B cell (primary cell): ENCODE measurements around the gene ICAM4. TPM values are rescaled to one million over a fixed set of nuclear protein-coding genes. Genes with fewer than 3 reads are reported as not detected.
"Not testable (repeated sequence)": the region's sequence is repeated elsewhere in the genome, so short reads cannot be mapped to it uniquely, and the experiment has no call there.

Experiments
- ATAC-seq: fragments of 200-7000 bp; cut with Tn5 transposase; one replicate; pipeline ENCODE4 v1.10.0; 2021; ENCODE audit warnings: low read depth, mild to moderate bottlenecking, moderate number of reproducible peaks, moderate library complexity
- CTCF ChIA-PET: fragments of 350-600 bp; sonication (Branson Sonifier 250); formaldehyde crosslinking; loops from one replicate; lab custom pipeline; 2021; ENCODE audit warnings: antibody characterized with exemption, inconsistent platforms; lab: Charles Lee
- POLR2A ChIA-PET: fragments of 350-600 bp; sonication (Branson Sonifier 250); formaldehyde crosslinking; loops from one replicate; lab custom pipeline; 2021; ENCODE audit warnings: antibody characterized with exemption; lab: Charles Lee
- DNase-seq: peaks from one replicate; pipeline ENCODE4 v3.0.0; 2013
- H2AFZ ChIP-seq: 2 replicates; pipeline ENCODE4 v1.6.1; 2012; ENCODE audit warnings: mild to moderate bottlenecking, low read depth, low read length; ENCODE audit not compliant: insufficient read depth, poor library complexity, severe bottlenecking
- H3K27ac ChIP-seq, 2 donors: 1 replicate in 1 of 2; 2 replicates in 1 of 2; pipeline ENCODE4 v1.5.1; 2012 to 2013; ENCODE audit warnings: low read length in 2 of 2, mild to moderate bottlenecking in 2 of 2, moderate library complexity in 1 of 2
- H3K27me3 ChIP-seq, 4 experiments: fragments of 200-600 bp in 1 of 4; sonication (generic) in 1 of 4; replicated peaks in 1 of 4; 1 replicate in 2 of 4; 2 replicates in 2 of 4; pipeline versions ENCODE4 v1.6.1 to v1.7.0; 2013 to 2016; ENCODE audit warnings: low read length in 3 of 4, mild to moderate bottlenecking in 2 of 4, mixed read lengths in 1 of 4, moderate library complexity in 1 of 4; ENCODE audit not compliant: insufficient read depth in 4 of 4, control insufficient read depth in 3 of 4; ENCODE audit errors: control extremely low read depth in 1 of 4
- H3K36me3 ChIP-seq, 2 experiments: replicated peaks in 1 of 2; 1 replicate in 1 of 2; 2 replicates in 1 of 2; pipeline versions ENCODE4 v1.6.1 to v1.7.1; 2013; ENCODE audit warnings: low read length in 1 of 2; ENCODE audit not compliant: insufficient read depth in 2 of 2, control insufficient read depth in 1 of 2; ENCODE audit errors: control extremely low read depth in 1 of 2, extremely low read depth in 1 of 2
- H3K4me1 ChIP-seq, 2 donors: fragments of 200-600 bp in 1 of 2; sonication (generic) in 1 of 2; 1 replicate in 1 of 2; 2 replicates in 1 of 2; pipeline versions ENCODE4 v1.5.1 to v1.6.1; 2013 to 2017; ENCODE audit warnings: low read length in 2 of 2; ENCODE audit not compliant: control insufficient read depth in 2 of 2, insufficient read depth in 2 of 2
- H3K4me2 ChIP-seq: replicated peaks from 2 replicates; pipeline ENCODE3; 2012; ENCODE audit warnings: mild to moderate bottlenecking, low read depth, low read length; ENCODE audit not compliant: poor library complexity, severe bottlenecking
- H3K4me3 ChIP-seq, 5 experiments: fragments of 200-600 bp in 1 of 5; sonication (generic) in 1 of 5; 1 replicate in 3 of 5; 2 replicates in 2 of 5; pipeline versions ENCODE4 v1.5.1 to v1.7.0; 2011 to 2016; ENCODE audit warnings: low read length in 4 of 5, mild to moderate bottlenecking in 4 of 5, low read depth in 2 of 5, control low read depth in 1 of 5, moderate library complexity in 1 of 5; ENCODE audit not compliant: insufficient read depth in 1 of 5; ENCODE audit errors: control extremely low read depth in 1 of 5, extremely low read depth in 1 of 5
- H3K79me2 ChIP-seq: fragments of 200-600 bp; sonication (generic); one replicate; pipeline ENCODE4 v1.6.0; 2016; ENCODE audit warnings: low read length; ENCODE audit not compliant: control insufficient read depth, insufficient read depth
- H3K9ac ChIP-seq: fragments of 200-600 bp; sonication (generic); 2 replicates; pipeline ENCODE4 v1.6.1; 2017; ENCODE audit warnings: mild to moderate bottlenecking, low read length, moderate library complexity
- H3K9me3 ChIP-seq, 3 donors: one replicate each; pipeline versions ENCODE4 v1.6.1 to v1.7.1; 2013; ENCODE audit warnings: low read length in 2 of 3; ENCODE audit not compliant: control insufficient read depth in 2 of 3, insufficient read depth in 1 of 3; ENCODE audit errors: control extremely low read depth in 1 of 3
- H4K20me1 ChIP-seq: 2 replicates; pipeline ENCODE4 v1.6.0; 2012; ENCODE audit warnings: mild to moderate bottlenecking, low read length; ENCODE audit not compliant: insufficient read depth, control insufficient read depth, poor library complexity, severe bottlenecking
- H3K27ac Mint-ChIP-seq: one replicate; pipeline ENCODE4 v1.8.0; 2021; ENCODE audit warnings: mixed read lengths
- H3K27me3 Mint-ChIP-seq: one replicate; pipeline ENCODE4 v1.8.0; 2021; ENCODE audit warnings: mixed read lengths
- H3K4me1 Mint-ChIP-seq: one replicate; pipeline ENCODE4 v1.8.0; 2021; ENCODE audit warnings: mixed read lengths
- H3K4me3 Mint-ChIP-seq: one replicate; pipeline ENCODE4 v1.8.0; 2021; ENCODE audit warnings: mixed read lengths
- H3K9me3 Mint-ChIP-seq: one replicate; pipeline ENCODE4 v1.8.0; 2022; ENCODE audit warnings: mixed read lengths; ENCODE audit not compliant: insufficient read depth
- CTCF ChIP-seq: fragments of 200-600 bp; IDR thresholded peaks from one replicate; pipeline ENCODE4 v1.8.0; 2022; ENCODE audit warnings: antibody characterized with exemption, mild to moderate bottlenecking
- EZH2 ChIP-seq: IDR thresholded peaks from 2 replicates; pipeline ENCODE4 v1.6.1; 2012; ENCODE audit warnings: borderline replicate concordance, low read depth, mild to moderate bottlenecking, moderate library complexity, low read length; ENCODE audit not compliant: insufficient read depth, poor library complexity, severe bottlenecking
- WGBS: methylation state at CpG from one replicate; pipeline ENCODE4 v1.1.5; 2013; ENCODE audit warnings: missing lambda C conversion rate; ENCODE audit not compliant: insufficient coverage; 5-methylcytosine and 5-hydroxymethylcytosine counted together
- intact Hi-C: fragments of 100-400 bp; cut with micrococcal nuclease; formaldehyde crosslinking; loops from one replicate; pipeline ENCODE4 v1.10.0; 2022
- polyA plus RNA-seq: library from polyadenylated mRNA; depleted of rRNA; stranded (reverse); fragments of >200 nt; gene quantifications from 2 replicates; pipeline ENCODE4 v1.2.3, GENCODE V29; 2012
- total RNA-seq, 2 donors: library from RNA; stranded (reverse); fragments of 120-200 nt in 1 of 2; gene quantifications; 1 replicate in 1 of 2; 2 replicates in 1 of 2; pipeline versions ENCODE4 v1.2.3 to v1.2.4, GENCODE V29; 2013 to 2022

ICAM4 gene
- total and polyA plus RNA-seq, 2 donors (not counting 1 experiment from before 2014, with no cell fraction given) = 0.44 to 0.78 TPM

GRCh38 chr19:10241826-10242449, 44.8 kb upstream of the ICAM4 start:
- ChIA-PET CTCF (interaction anchor here (2.8 kb wide), 1 partner anchor 8 kb away, joined by 14 read pairs; no protein-coding TSS in a partner anchor), POLR2A (interaction anchor here (0.6 kb wide), 1 partner anchor 8 kb away, joined by 5 read pairs; no protein-coding TSS in a partner anchor)
- peaks cover 25 to 40% of the 10 kb centered on the region in 2 donors for H3K4me1 ChIP-seq
- H3K27ac Mint-ChIP-seq, H2AFZ ChIP-seq, DNase-seq, H3K27me3 ChIP-seq, ATAC-seq, H3K4me3 ChIP-seq, H4K20me1 ChIP-seq, H3K36me3 ChIP-seq, H3K4me2 ChIP-seq, H3K79me2 ChIP-seq, intact Hi-C loops, H3K27ac ChIP-seq, H3K9me3 ChIP-seq, H3K9me3 Mint-ChIP-seq, H3K4me3 Mint-ChIP-seq, H3K9ac ChIP-seq, H3K27me3 Mint-ChIP-seq: not testable (repeated sequence)
- peaks cover 34% of the 10 kb centered on the region for H3K4me1 Mint-ChIP-seq
- 87% methylated on average over 6 of the region's 11 CpGs for WGBS

GRCh38 chr19:10243606-10244005, 43.1 kb upstream of the ICAM4 start:
- H4K20me1 ChIP-seq = no peaks in the 10 kb centered on the region
- H3K79me2 ChIP-seq = no peaks in the 10 kb centered on the region
- H3K4me1 Mint-ChIP-seq = peaks cover 28% of the 10 kb centered on the region
- H3K9me3 Mint-ChIP-seq = no peaks in the 10 kb centered on the region
- no peaks in the 10 kb centered on the region for H3K36me3 ChIP-seq
- no peaks in the 10 kb centered on the region for H3K27me3 Mint-ChIP-seq
- ChIA-PET CTCF (no interaction called here), POLR2A (interaction anchor here (0.7 kb wide), 2 partner anchors 137 to 303 kb away, joined by 11 to 14 read pairs; partner anchors contain the start of gene PPAN)
- no peak overlapping the region for H3K4me3 ChIP-seq
- ATAC-seq (no peak), DNase-seq (no peak)
- H3K27ac ChIP-seq = no peak overlapping the region
- 99% methylated on average over 7 of the region's 7 CpGs for WGBS
- H3K27me3 ChIP-seq = no peaks in the 10 kb centered on the region
- peaks cover 0 to 6% (median 0%) of the 10 kb centered on the region in 3 donors for H3K9me3 ChIP-seq
- H3K27ac Mint-ChIP-seq = no peak overlapping the region
- H3K9ac ChIP-seq = no peak overlapping the region
- H2AFZ ChIP-seq = no peak overlapping the region
- H3K4me1 ChIP-seq = peaks cover 14 to 24% of the 10 kb centered on the region in 2 donors
- intact Hi-C loops = no loop called here
- TF ChIP-seq CTCF (no peak), EZH2 (no peak)
- no peak overlapping the region for H3K4me3 Mint-ChIP-seq
- H3K4me2 ChIP-seq = no peak overlapping the region
